HG03521 (cell line): ENCODE data around the gene RBM28.

Experiments
- ATAC-seq: cut with Tn5 transposase; IDR thresholded peaks from one replicate; pipeline ENCODE4 v1.9.1; 2021; ENCODE audit warnings: mild to moderate bottlenecking, moderate library complexity; ENCODE audit not compliant: unreplicated experiment

RBM28 gene

GRCh38 chr7:128264477-128264876 is 79.2 kb downstream of the RBM28 start:
- ATAC-seq = no peak

GRCh38 chr7:128263420-128263819 is 80.3 kb downstream of the RBM28 start:
- no peak for ATAC-seq

GRCh38 chr7:128262273-128263028 is 81.3 kb downstream of the RBM28 start:
- ATAC-seq = no peak

GRCh38 chr7:128260069-128260795 is 83.5 kb downstream of the RBM28 start:
- ATAC-seq = no peak

GRCh38 chr7:128259131-128260061 is 84.3 kb downstream of the RBM28 start:
- ATAC-seq = no peak

GRCh38 chr7:128257458-128257857 is 86.2 kb downstream of the RBM28 start:
- no peak for ATAC-seq

GRCh38 chr7:128255271-128255670 is 88.4 kb downstream of the RBM28 start:
- no peak for ATAC-seq

GRCh38 chr7:128254470-128254869 is 89.2 kb downstream of the RBM28 start:
- ATAC-seq = no peak

- ATAC-seq = no peak
These were observed 90.0 kb downstream of the RBM28 start for GRCh38 chr7:128253701-128254100.

GRCh38 chr7:128251337-128251736 is 92.4 kb downstream of the RBM28 start:
- no peak for ATAC-seq
